ENCODE data around the gene GPR21. TPM values are rescaled to one million over a fixed set of nuclear protein-coding genes. Genes with fewer than 3 reads are reported as not detected.
A peak's percentile ranks its signal among the peaks of the same experiment; 100 is the strongest.

Gene GPR21
- total and polyA plus RNA-seq, 4 donors = 0.03 to 6.1 (median 3.7) TPM; not detected in 1

GRCh38 chr9:123031963-123032362, 1.5 kb upstream of the GPR21 start:
- Histone ChIP-seq H3K36me3 (ENCODE audit: control insufficient read depth in 4 of 4, insufficient read depth in 4 of 4, low read length in 4 of 4) (peaks cover 2 to 20% (median 8%) of the 10 kb centered on the region in 4 donors), H3K9me3 (ENCODE audit: control insufficient read depth in 4 of 4, insufficient read depth in 3 of 4, low read length in 3 of 4) (no peaks in the 10 kb centered on the region), H3K27ac (ENCODE audit: low read depth in 1 of 2, low read length in 1 of 2) (no peak overlapping the region), H3K27me3 (ENCODE audit: control insufficient read depth in 3 of 3, insufficient read depth in 3 of 3, low read length in 2 of 3) (no peaks in the 10 kb centered on the region), H3K4me3 (no peak overlapping the region), H3K4me1 (ENCODE audit: control insufficient read depth in 5 of 5, insufficient read depth in 5 of 5, low read length in 5 of 5) (peaks cover under 1 to 11% (median 8%) of the 10 kb centered on the region in 5 donors), H3K9ac (ENCODE audit: insufficient read depth in 1 of 2, low read length in 2 of 2) (no peak overlapping the region)
- TF ChIP-seq CTCF (IDR thresholded peaks at IDR 0.05; ENCODE audit: control extremely low read depth, extremely low read depth) = no peak
- 71 to 76% methylated on average over 1 of the region's 1 CpG for WGBS, 2 donors
- no peak for DNase-seq
- ATAC-seq (ENCODE audit: insufficient read depth, low FRiP score) = no peak

- DNase-seq = no peak
- 34 to 61% methylated on average over 8 of the region's 8 CpGs for WGBS, 2 donors
- Histone ChIP-seq H3K27me3 (ENCODE audit: control insufficient read depth in 3 of 3, insufficient read depth in 3 of 3, low read length in 2 of 3) (no peaks in the 10 kb centered on the region), H3K9me3 (ENCODE audit: control insufficient read depth in 4 of 4, insufficient read depth in 3 of 4, low read length in 3 of 4) (no peaks in the 10 kb centered on the region), H3K4me3 (no peak overlapping the region), H3K36me3 (ENCODE audit: control insufficient read depth in 4 of 4, insufficient read depth in 4 of 4, low read length in 4 of 4) (peaks cover 2 to 8% (median 5%) of the 10 kb centered on the region in 4 donors), H3K9ac (ENCODE audit: insufficient read depth in 1 of 2, low read length in 2 of 2) (peak overlapping the region in 1 of 2 donors; percentile 2), H3K4me1 (ENCODE audit: control insufficient read depth in 5 of 5, insufficient read depth in 5 of 5, low read length in 5 of 5) (peaks cover 0 to 11% (median 6%) of the 10 kb centered on the region in 5 donors), H3K27ac (ENCODE audit: low read depth in 1 of 2, low read length in 1 of 2) (no peak overlapping the region)
- TF ChIP-seq CTCF (IDR thresholded peaks at IDR 0.05; ENCODE audit: control extremely low read depth, extremely low read depth) = no peak
- ATAC-seq (ENCODE audit: insufficient read depth, low FRiP score) = no peak
Measured at GRCh38 chr9:123033864-123034601, 566 bp downstream of the GPR21 start.

- H3K9ac ChIP-seq (ENCODE audit: insufficient read depth in 1 of 2, low read length in 2 of 2) = no peak overlapping the region
Measured at GRCh38 chr9:123034881-123035510, 1.5 kb downstream of the GPR21 start.

More at GRCh38 chr9:123034881-123035510, 1.5 kb downstream of the GPR21 start:
- Histone ChIP-seq H3K36me3 (ENCODE audit: control insufficient read depth in 4 of 4, insufficient read depth in 4 of 4, low read length in 4 of 4) (peaks cover 0 to 8% (median 5%) of the 10 kb centered on the region in 4 donors), H3K27ac (ENCODE audit: low read depth in 1 of 2, low read length in 1 of 2) (no peak overlapping the region), H3K4me3 (no peak overlapping the region), H3K27me3 (ENCODE audit: control insufficient read depth in 3 of 3, insufficient read depth in 3 of 3, low read length in 2 of 3) (no peaks in the 10 kb centered on the region), H3K9me3 (ENCODE audit: control insufficient read depth in 4 of 4, insufficient read depth in 3 of 4, low read length in 3 of 4) (no peaks in the 10 kb centered on the region), H3K4me1 (ENCODE audit: control insufficient read depth in 5 of 5, insufficient read depth in 5 of 5, low read length in 5 of 5) (peaks cover 0 to 11% (median 6%) of the 10 kb centered on the region in 5 donors)
- WGBS, 2 donors = 41 to 74% methylated on average over 13 of the region's 13 CpGs
- no peak for TF ChIP-seq CTCF (IDR thresholded peaks at IDR 0.05; ENCODE audit: control extremely low read depth, extremely low read depth)
- ATAC-seq (ENCODE audit: insufficient read depth, low FRiP score) (no peak), DNase-seq (no peak)
